Upper lobe of left lung (tissue), 4 donors: ENCODE results near the gene PAX7.

Experiments used
- CTCF ChIP-seq, 6 experiments: fragments of 450-650 bp in 4 of 6; fragments of 200-600 bp in 2 of 6; sonication (generic) in 2 of 6; IDR thresholded peaks; one replicate each; pipeline ENCODE4 v1.5.1; 2016 to 2019; ENCODE audit warnings: antibody characterized with exemption in 6 of 6
- EP300 ChIP-seq, 4 donors: sonication (generic); formaldehyde crosslinking; IDR thresholded peaks; one replicate each; pipeline ENCODE4 v1.5.1; 2017; ENCODE audit warnings: antibody characterized with exemption in 4 of 4, control low read depth in 2 of 4
- POLR2AphosphoS5 ChIP-seq, 2 donors: sonication (generic); formaldehyde crosslinking; IDR thresholded peaks; one replicate each; pipeline ENCODE4 v1.5.1; 2017; ENCODE audit warnings: antibody characterized with exemption in 2 of 2

- no peak for TF ChIP-seq CTCF (IDR thresholded peaks at IDR 0.05)
- TF ChIP-seq EP300 (IDR thresholded peaks at IDR 0.05): no peak
- no peak for TF ChIP-seq POLR2AphosphoS5 (IDR thresholded peaks at IDR 0.05)
These were observed 90.4 kb downstream of the PAX7 start for GRCh38 chr1:18721041-18721440.
